ENCODE measurements around the gene DCAF12L2.
"Not testable (repeated sequence)": the region's sequence is repeated elsewhere in the genome, so short reads cannot be mapped to it uniquely, and the experiment has no call there.

Gene DCAF12L2

DNA sequence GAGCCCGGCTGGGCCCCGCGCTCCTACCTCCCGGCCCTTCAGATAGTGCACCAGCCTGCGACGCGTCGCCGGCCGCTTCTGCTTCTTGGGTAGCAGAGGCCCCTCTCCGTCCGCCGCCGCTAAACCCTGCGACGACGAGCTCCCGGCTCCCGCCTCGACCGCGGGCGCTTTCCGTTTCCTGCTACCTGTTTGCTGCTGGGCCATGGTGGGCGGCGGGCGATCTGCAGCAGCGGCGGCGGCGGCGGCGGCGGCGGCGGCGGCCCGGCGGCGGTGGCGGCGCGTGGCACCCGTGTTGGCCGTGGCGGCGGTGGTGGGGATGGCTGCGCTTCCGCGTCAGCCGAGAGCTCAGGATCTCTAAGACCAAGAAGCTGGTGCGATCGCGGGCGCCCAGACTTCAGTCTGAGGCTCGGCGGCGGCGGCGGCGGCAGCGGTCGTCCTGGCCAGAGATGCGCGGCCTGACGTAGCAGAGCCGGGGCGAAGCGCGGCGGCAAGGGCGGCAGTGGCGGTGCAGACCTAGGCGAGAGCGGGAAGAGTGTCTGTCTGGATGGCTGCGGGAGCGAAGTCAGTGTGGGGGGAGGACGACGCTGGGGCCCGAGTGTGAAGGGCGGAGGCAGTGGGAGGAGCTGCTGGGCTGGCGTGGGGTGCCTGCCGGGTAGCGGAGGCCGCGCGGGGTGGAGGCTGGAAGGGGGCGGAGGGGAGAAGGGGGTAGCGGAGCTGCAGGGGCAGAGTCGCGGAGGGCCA, at the start of gene DCAF12L2:
TSS of gene DCAF12L2 (minus strand) at position 569 of the 741 bp plus-strand sequence. CDS start at position 204, 365 bp downstream.
- DNase-seq, result peak; percentile 20 to 50

DNA sequence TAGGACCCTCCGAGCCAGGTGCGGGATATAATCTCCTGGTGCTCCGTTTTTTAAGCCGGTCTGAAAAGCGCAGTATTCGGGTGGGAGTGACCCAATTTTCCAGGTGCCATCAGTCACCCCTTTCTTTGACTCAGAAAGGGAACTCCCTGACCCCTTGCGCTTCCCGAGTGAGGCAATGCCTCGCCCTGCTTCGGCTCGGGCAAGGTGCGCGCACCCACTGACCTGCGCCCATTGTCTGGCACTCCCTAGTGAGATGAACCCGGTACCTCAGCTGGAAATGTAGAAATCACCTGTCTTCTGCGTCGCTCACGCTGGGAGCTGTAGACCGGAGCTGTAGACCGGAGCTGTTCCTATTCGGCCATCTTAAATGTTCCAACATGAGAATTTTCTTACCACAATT, 24.8 kb upstream of the DCAF12L2 start:
- DNase-seq, result not testable (repeated sequence)

DNA sequence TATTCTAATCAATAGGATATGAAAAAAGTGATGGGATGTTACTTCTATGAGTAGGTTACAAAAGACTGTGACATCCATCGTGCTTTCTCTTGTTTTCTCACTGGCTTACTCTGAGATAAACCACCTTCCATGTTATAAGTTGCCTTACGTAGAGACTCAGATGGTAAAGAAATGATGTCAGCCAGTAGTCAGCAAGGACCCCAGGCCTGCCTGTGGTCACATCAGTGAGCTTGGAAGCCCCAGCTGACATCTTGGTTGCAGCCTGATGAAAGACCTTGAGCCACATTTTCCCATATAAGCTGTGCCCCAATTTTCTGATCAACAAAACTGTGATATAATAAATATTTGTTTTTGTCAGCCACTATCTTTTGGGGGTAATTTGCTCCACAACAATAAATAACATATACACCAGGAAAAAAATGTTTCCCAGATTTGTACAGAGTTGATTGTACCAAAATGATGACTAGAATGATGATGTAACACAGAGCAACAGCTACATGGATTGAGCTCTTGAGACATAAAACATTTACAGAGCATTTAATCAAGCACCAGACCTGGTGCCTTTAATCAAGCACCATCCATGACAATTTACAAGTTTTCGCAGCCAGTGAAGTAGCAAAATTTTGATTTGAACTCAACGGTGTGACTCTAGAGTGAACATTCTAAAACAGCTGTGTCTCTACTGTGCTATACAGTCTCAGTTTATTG, 11.2 kb upstream of the DCAF12L2 start:
- no peak for DNase-seq

DNA sequence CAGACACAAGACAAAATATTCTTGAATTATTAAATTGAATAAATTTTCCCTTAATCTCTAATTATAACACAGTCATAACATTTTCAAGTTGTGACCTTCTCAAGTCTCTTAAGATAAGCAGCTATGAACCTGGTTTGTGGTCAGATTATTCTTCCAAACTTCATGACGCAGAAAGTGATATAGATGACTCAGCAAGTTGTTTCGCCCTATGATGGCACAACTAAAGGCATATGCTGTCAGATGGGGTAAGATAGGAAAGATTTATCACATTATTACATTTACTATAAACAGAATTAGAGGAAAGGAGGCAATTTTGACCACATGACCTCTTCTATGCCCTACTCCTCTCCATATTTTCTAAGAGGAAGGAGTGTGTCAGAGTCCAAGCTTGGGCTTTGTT, 4.6 kb upstream of the DCAF12L2 start:
- no peak for DNase-seq

DNA sequence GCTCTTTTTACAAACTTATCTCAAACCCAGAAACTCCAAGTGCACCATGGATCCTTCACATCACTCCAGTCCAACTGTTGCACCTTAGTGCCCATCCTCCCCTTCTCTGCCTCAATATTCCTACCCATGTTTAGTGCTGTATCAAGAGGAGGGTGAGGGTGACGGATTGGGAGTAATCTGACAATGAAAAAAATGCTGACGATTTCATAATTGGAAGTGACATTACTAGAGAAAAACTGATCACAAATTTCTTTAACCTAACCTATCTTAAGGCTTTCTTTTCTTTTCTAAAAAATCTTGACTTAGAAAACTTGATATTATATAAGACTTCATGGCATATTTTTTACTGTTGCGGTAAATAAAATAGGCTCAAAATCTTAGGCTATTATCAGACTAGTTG, 1.5 kb upstream of the DCAF12L2 start:
- no peak for DNase-seq

DNA sequence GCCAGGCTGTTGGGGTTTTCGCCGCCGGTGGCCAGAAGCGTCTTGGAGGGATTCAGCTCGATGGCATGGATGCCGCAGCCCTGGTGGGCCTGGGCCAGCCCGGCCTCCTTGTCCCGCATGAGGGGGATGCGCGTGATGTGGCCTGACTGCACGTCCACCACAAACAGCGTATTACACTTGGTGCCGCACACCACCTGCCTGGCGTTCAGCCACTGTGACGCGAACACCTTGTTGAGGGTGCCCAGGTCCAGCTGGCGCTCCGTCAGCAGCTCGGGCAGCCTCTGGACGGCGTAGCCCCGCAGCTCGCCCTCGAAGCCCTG, 728 bp downstream of the DCAF12L2 start:
- DNase-seq, result no peak

DNA sequence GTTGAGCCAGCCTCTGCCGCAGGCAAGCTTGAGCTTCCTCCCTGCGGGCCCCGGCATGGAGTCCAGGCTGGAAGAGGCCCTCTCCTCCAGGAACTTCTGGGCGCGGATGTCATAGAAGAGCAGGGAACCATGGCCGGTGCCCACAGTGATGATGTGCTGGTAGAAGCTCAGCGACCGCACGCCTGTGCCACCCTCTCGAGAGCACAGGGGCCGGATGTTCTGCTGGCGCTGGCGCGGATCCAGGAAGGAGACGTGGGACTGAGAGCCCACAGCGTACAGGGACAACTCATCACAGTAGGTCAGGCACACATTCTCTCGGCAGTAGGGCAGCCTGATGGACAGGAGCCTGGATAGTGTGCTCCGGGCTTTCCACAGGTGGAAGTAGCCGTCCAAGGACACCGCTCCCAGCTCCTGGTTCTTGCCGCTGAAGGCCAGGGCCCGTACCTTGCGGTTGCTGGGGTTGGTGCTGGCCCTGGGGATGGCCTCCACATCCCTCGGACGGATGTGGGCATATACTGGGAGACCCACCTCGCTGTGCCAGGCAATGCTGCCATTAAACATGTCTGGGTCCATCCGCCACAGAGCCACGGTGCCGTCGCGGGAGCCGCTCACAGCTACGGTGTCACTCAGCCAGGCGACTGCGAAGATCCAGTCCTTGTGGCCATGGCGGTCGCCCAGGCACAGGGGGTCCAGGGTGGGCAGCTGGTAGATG, 1.2 kb downstream of the DCAF12L2 start:
- no peak for DNase-seq

DNA sequence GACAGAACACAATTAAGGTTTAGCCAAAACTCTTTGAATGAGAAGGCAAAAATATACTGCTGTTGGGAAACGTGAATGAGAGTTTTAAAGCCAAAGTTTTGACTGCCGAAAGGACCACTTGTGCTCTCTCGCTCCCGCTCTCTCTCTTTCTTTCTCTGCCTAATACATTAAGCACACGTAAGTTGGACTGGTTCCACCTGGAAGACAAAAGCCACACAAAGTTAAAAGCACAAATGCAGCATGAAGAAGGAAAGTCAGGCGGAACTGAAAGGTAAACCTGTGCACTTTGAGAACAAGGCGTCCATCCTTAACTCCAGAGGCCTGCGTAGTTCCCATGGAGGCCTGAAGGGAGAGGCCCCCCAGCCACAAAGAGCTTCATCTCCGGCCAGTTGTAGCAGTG, 1.9 kb downstream of the DCAF12L2 start:
- no peak for DNase-seq

DNA sequence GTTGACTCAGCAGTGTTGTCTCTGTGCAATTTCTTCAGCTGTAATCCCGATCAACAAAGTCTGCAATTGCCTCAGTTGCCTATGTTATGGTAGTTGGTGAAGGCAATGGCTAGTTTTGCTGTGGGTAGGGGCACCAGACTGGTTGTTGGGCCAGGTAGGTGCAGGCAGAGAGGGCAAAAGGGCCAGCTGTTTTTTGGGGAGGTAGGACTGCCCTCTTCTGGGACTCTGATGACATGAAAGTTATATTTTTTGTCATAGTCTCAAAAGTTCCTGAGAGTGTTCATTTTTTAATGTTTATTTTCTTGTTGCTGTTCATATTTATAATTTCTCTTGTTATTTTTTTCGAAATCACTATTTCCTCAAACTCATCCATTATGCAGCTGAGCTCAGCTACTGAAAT, 25.1 kb downstream of the DCAF12L2 start:
- no peak for DNase-seq

DNA sequence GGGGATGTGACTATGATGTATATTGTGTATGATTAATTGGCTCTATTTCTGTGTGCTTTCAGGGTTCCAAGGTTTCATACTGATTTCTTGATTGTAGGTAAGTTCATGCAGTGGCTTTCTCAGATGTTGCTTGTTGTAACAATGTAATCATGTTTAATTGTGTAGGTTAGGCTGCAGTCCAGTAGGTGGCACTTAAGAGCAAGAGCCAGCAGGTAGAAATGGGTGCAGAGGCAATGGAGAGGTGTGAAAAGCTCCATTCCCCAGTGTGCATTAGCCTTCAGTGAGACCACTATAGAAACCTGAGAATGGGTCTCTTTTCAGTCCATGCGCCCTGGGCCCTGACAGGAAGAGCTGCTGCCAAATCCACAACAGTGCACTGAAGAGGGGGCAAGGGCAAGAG, 28.2 kb downstream of the DCAF12L2 start:
- peak in 1 of 2 experiments; percentile 22 for DNase-seq

DNA sequence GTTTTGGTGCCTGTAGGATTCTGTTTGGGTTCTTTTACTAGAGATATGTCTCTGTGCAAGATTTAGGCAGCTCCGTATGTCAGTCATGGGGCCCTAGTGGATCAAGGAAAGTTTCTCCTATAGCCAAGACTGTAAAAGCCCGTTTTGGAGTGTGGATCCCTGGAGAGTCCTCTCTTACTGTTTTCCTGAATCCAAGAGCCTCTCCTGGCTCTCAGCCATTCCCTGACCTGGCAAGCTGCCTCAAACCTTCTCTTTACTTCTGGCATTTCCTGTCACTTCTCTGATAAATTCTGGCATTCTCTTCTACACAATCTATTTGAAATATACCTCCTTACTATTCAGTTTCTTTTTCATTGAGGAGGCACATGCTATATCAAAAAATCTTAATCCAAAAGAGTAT, 41.4 kb downstream of the DCAF12L2 start:
- DNase-seq, result no peak
